ENCODE results near the gene GRID1. TPM values are rescaled to one million over a fixed set of nuclear protein-coding genes. Genes with fewer than 3 reads are reported as not detected.

The GRID1 gene
- total RNA-seq, 1 donor from 2014 or later, result 1.4 TPM

DNA sequence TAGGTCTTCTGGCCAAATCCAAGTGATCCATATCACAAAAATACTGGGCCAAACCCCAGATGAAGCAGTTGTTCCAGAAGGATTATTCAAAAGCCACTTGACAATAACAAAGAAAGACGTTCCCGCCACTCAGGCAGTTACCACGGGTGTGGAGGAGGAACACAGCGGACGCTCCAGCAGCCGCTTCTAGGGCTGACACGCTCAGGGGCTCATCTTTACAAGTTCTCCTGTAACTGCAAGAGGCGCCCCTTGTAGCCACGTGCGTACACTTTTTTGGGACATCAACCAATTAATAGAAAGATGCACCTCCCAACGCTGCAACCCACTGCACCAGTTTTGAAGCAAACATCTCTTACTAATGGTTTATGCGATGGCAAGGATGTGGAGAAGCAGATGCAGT, 159.4 kb downstream of the GRID1 start:
- Histone ChIP-seq H3K27ac (no peak overlapping the region), H3K4me1 (no peaks in the 10 kb centered on the region), H3K36me3 (no peaks in the 10 kb centered on the region), H3K27me3 (no peaks in the 10 kb centered on the region), H3K9me3 (no peaks in the 10 kb centered on the region), H3K4me3 (no peak overlapping the region)
- intact Hi-C loops (cut with DNase I), result no loop called here
- TF ChIP-seq CTCF (IDR thresholded peaks at IDR 0.05), result no peak
- no peak for DNase-seq (ENCODE audit: low spot score in 2 of 2)

- H3K27me3 ChIP-seq, result no peaks in the 10 kb centered on the region
- no peak overlapping the region for H3K4me3 ChIP-seq
- H3K4me1 ChIP-seq, result no peaks in the 10 kb centered on the region
- H3K36me3 ChIP-seq, result no peaks in the 10 kb centered on the region
- H3K27ac ChIP-seq, result no peak overlapping the region
- H3K9me3 ChIP-seq, result no peaks in the 10 kb centered on the region
- intact Hi-C loops (cut with DNase I), result no loop called here
- no peak for DNase-seq (ENCODE audit: low spot score in 2 of 2)
- TF ChIP-seq CTCF (IDR thresholded peaks at IDR 0.05), result no peak
Observed at GRCh38 chr10:86206240-86206579, 160.4 kb downstream of the GRID1 start.

DNA sequence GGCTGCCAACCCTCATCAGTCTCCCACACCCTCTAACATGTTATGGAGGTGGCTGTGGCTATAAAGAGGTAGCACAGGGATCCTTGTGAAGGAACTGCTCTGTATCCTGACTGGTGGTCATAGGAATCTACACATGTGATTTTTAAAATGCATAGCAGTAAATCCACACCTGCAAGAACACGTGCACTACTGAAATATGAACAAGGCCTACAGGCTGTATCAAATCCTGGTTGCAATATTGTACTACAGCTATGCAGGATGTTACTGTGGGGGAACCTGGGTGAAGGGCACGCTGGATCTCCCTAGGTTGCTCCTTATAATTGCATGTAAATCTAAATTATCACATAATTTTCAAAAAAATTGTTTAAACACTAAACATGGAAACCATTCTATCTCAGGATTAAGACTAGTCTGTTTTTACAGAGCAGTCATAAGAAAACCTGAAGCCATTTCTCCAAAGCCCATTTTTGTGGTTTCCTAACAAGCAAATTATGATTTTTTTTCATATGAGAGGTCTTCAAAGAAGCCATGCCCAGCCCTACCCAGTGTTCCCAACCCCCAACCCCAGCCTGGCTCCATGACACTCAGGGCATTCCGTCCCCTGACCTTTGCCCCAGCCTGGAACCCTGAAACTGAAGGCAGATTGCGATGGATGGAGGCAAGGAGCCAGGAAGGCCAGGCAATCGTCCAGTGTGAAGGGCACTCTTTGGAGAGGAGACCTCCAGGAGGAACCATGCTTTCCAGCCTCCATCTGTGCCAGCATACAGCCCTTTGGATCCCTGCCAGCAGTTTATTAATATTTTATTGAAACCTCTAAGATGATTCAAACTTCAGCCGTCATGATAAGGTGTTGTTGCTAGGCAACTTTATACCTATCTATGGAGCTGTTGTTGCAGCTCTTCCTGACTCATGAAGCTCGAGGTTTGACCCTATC, 161.0 kb downstream of the GRID1 start:
- H3K9me3 ChIP-seq, result no peaks in the 10 kb centered on the region
- no peak overlapping the region for H3K27ac ChIP-seq
- no peak for TF ChIP-seq CTCF (IDR thresholded peaks at IDR 0.05)
- H3K4me1 ChIP-seq, result no peaks in the 10 kb centered on the region
- intact Hi-C loops (cut with DNase I), result no loop called here
- no peaks in the 10 kb centered on the region for H3K36me3 ChIP-seq
- no peak for DNase-seq (ENCODE audit: low spot score in 2 of 2)
- H3K4me3 ChIP-seq, result no peak overlapping the region
- no peaks in the 10 kb centered on the region for H3K27me3 ChIP-seq

DNA sequence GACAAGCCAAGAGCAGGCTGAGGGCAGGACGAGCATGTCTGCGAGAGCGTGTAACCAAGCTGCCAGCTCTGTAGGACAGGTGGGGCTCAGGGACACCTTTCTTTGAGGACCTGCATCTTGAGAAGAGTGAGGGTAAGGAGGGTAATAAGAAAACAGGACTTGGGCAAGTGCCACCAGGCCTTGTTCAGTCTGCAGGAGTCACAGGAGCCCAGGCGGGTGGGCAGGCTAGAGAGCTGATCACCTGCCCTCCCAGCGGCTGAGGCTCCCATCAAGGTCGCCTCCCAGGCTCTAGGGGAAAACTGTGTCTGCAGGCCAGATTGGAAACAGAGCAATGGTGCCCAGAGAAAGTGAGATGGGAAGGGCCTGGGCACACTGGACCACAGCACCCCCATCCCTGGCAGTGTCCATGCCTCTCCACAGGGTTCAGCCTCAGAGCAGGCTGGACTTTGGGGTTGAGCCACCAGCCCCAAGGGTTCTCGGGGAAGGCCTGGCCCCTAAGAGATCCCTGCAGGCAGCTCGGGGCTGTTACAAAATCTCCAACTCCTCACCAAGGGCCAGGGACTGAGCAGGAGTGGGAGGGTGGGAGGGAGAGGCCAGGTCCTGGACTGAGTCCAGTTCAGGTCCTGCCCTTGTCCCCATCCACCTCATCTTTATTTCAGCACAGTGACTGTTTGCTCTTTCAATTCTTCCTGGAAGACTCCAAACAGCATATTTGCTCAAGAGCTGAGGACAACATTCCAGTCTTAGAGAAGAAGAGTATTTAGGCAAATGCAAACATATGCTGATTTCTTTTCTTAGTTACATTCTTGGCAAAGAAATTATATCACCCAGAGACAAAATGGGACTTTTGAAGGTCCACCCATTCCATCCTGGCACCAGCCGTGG, 161.9 kb downstream of the GRID1 start:
- DNase-seq (ENCODE audit: low spot score in 2 of 2), result no peak
- Histone ChIP-seq H3K27ac (no peak overlapping the region), H3K4me3 (no peak overlapping the region), H3K4me1 (no peaks in the 10 kb centered on the region), H3K36me3 (no peaks in the 10 kb centered on the region), H3K9me3 (no peaks in the 10 kb centered on the region), H3K27me3 (no peaks in the 10 kb centered on the region)
- intact Hi-C loops (cut with DNase I), result no loop called here
- no peak for TF ChIP-seq CTCF (IDR thresholded peaks at IDR 0.05)

GRCh38 chr10:86203162-86203905, 163.3 kb downstream of the GRID1 start:
- Histone ChIP-seq H3K36me3 (no peaks in the 10 kb centered on the region), H3K27ac (no peak overlapping the region), H3K9me3 (no peaks in the 10 kb centered on the region), H3K4me1 (no peaks in the 10 kb centered on the region), H3K4me3 (no peak overlapping the region), H3K27me3 (no peaks in the 10 kb centered on the region)
- intact Hi-C loops (cut with DNase I), result no loop called here
- no peak for TF ChIP-seq CTCF (IDR thresholded peaks at IDR 0.05)
- no peak for DNase-seq (ENCODE audit: low spot score in 2 of 2)
